Stimulated activated CD4-positive, alpha-beta T cell treated with anti-CD3 and anti-CD28 coated beads, TNF-alpha, amount 100 ng/mL, for 1 hour (primary cell): Measurements from ENCODE around the gene GOLGB1.

Experiments used
- DNase-seq, 3 donors: peaks; one replicate each; pipeline ENCODE4 v3.0.0-alpha.2; 2020; ENCODE audit warnings: low read depth in 3 of 3, low spot score in 1 of 3

Gene GOLGB1

GRCh38 chr3:121630355-121630754 is 119.2 kb downstream of the GOLGB1 start:
- no peak for DNase-seq

- no peak for DNase-seq
These were observed 119.9 kb downstream of the GOLGB1 start for GRCh38 chr3:121629601-121630000.

- no peak for DNase-seq
These were observed 121.9 kb downstream of the GOLGB1 start for GRCh38 chr3:121627622-121628021.

- DNase-seq: no peak
These were observed 122.3 kb downstream of the GOLGB1 start for GRCh38 chr3:121627211-121627610.

- no peak for DNase-seq
These were observed 123.0 kb downstream of the GOLGB1 start for GRCh38 chr3:121626495-121626894.

GRCh38 chr3:121624147-121624899 is 125.2 kb downstream of the GOLGB1 start:
- no peak for DNase-seq

GRCh38 chr3:121621491-121621890 is 128.1 kb downstream of the GOLGB1 start:
- no peak for DNase-seq

- DNase-seq: no peak
These were observed 129.8 kb downstream of the GOLGB1 start for GRCh38 chr3:121619691-121620090.
